Ishikawa (cell line): ENCODE data around the gene MRPL49.

Experiments used
- CEBPB ChIP-seq: IDR thresholded peaks from 2 replicates; pipeline ENCODE4 v1.6.1; 2012
- EGR1 ChIP-seq: IDR thresholded peaks from 2 replicates; pipeline ENCODE4 v1.6.1; 2012
- EP300 ChIP-seq: IDR thresholded peaks from 2 replicates; pipeline ENCODE4 v1.6.1; 2012; ENCODE audit warnings: borderline replicate concordance
- MAX ChIP-seq: IDR thresholded peaks from 2 replicates; pipeline ENCODE4 v1.6.1; 2012
- RAD21 ChIP-seq: IDR thresholded peaks from 2 replicates; pipeline ENCODE4 v1.6.1; 2012; ENCODE audit warnings: low read depth
- REST ChIP-seq: IDR thresholded peaks from 2 replicates; pipeline ENCODE4 v1.6.1; 2012; ENCODE audit warnings: low read depth, mild to moderate bottlenecking
- YY1 ChIP-seq: IDR thresholded peaks from 2 replicates; pipeline ENCODE4 v1.6.1; 2012; ENCODE audit warnings: low read depth
- ZBTB7A ChIP-seq: IDR thresholded peaks from 2 replicates; pipeline ENCODE4 v1.6.1; 2012; ENCODE audit warnings: low read depth

GRCh38 chr11:65100674-65101350, 21.3 kb upstream of the MRPL49 start:
- TF ChIP-seq CEBPB (no peak), MAX (no peak), EP300 (no peak), ZBTB7A (no peak), RAD21 (no peak), REST (no peak), YY1 (no peak), EGR1 (no peak)
